ENCODE results near the gene DNAJC5.

- TF ChIP-seq CTCF (IDR thresholded peaks at IDR 0.05) (no peak), POLR2A (IDR thresholded peaks at IDR 0.05) (no peak)
These were observed 62.9 kb downstream of the DNAJC5 start for GRCh38 chr20:63957690-63958441.

Measured in thyroid gland (tissue), 4 donors.